HG03025 (cell line): Measurements from ENCODE around the gene CYP26C1.

Experiments
- ATAC-seq: cut with Tn5 transposase; IDR thresholded peaks from one replicate; pipeline ENCODE4 v1.9.1; 2021; ENCODE audit warnings: mild to moderate bottlenecking, moderate library complexity; ENCODE audit not compliant: unreplicated experiment, low FRiP score

The CYP26C1 gene

GRCh38 chr10:93059975-93060886, at the start of gene CYP26C1:
TSS of gene CYP26C1 (plus strand) at chr10:93060798. CDS start at chr10:93061264, 466 bp downstream.
- no peak for ATAC-seq

GRCh38 chr10:93015722-93016121, 44.9 kb upstream of the CYP26C1 start:
- no peak for ATAC-seq

GRCh38 chr10:93023013-93023650, 37.5 kb upstream of the CYP26C1 start:
- ATAC-seq, result no peak

- no peak for ATAC-seq
These were observed 34.5 kb upstream of the CYP26C1 start for GRCh38 chr10:93026072-93026471.

GRCh38 chr10:93027508-93027907, 33.1 kb upstream of the CYP26C1 start:
- ATAC-seq, result no peak

GRCh38 chr10:93028883-93029282, 31.7 kb upstream of the CYP26C1 start:
- ATAC-seq, result no peak

GRCh38 chr10:93030409-93030808, 30.2 kb upstream of the CYP26C1 start:
- no peak for ATAC-seq

- ATAC-seq, result no peak
These were observed 28.3 kb upstream of the CYP26C1 start for GRCh38 chr10:93032105-93032808.

- ATAC-seq, result no peak
These were observed 27.8 kb upstream of the CYP26C1 start for GRCh38 chr10:93032809-93033137.

- ATAC-seq, result no peak
These were observed 26.2 kb upstream of the CYP26C1 start for GRCh38 chr10:93034426-93034825.

GRCh38 chr10:93039110-93039509, 21.5 kb upstream of the CYP26C1 start:
- no peak for ATAC-seq

- ATAC-seq, result no peak
These were observed 20.9 kb upstream of the CYP26C1 start for GRCh38 chr10:93039721-93040120.

GRCh38 chr10:93054486-93054885, 6.1 kb upstream of the CYP26C1 start:
- no peak for ATAC-seq

- ATAC-seq, result no peak
These were observed 2.5 kb upstream of the CYP26C1 start for GRCh38 chr10:93058139-93058538.

- ATAC-seq, result no peak
These were observed 442 bp downstream of the CYP26C1 start for GRCh38 chr10:93060887-93061593.

GRCh38 chr10:93061594-93062513, 1.3 kb downstream of the CYP26C1 start:
- no peak for ATAC-seq

- no peak for ATAC-seq
These were observed 2.0 kb downstream of the CYP26C1 start for GRCh38 chr10:93062514-93063143.

- no peak for ATAC-seq
These were observed 2.8 kb downstream of the CYP26C1 start for GRCh38 chr10:93063144-93063976.
